Right lobe of liver (tissue), 4 donors: ENCODE data around the gene TNPO1.

ENCODE experiments used
- POLR2A ChIP-seq: fragments of 450-650 bp; IDR thresholded peaks from one replicate; pipeline ENCODE4 v1.6.1; 2017; ENCODE audit warnings: antibody characterized with exemption, mild to moderate bottlenecking
- TF ChIP-seq, protein P1 (sequence below), 4 donors: fragments of 200-600 bp in 3 of 4; fragments of 450-650 bp in 1 of 4; IDR thresholded peaks; one replicate each; pipeline versions ENCODE4 v1.5.1 to v1.8.0; 2016 to 2022; ENCODE audit warnings: antibody characterized with exemption in 4 of 4, mild to moderate bottlenecking in 2 of 4
- donor health status: DM: no; HTN: no; CAD: no.
- donor health status: DM: no; HTN: no; CAD: no.
- donor health status: DM: no; HTN: yes; CAD: no.

- TF ChIP-seq, protein P1, sequence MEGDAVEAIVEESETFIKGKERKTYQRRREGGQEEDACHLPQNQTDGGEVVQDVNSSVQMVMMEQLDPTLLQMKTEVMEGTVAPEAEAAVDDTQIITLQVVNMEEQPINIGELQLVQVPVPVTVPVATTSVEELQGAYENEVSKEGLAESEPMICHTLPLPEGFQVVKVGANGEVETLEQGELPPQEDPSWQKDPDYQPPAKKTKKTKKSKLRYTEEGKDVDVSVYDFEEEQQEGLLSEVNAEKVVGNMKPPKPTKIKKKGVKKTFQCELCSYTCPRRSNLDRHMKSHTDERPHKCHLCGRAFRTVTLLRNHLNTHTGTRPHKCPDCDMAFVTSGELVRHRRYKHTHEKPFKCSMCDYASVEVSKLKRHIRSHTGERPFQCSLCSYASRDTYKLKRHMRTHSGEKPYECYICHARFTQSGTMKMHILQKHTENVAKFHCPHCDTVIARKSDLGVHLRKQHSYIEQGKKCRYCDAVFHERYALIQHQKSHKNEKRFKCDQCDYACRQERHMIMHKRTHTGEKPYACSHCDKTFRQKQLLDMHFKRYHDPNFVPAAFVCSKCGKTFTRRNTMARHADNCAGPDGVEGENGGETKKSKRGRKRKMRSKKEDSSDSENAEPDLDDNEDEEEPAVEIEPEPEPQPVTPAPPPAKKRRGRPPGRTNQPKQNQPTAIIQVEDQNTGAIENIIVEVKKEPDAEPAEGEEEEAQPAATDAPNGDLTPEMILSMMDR (IDR thresholded peaks at IDR 0.05), result peak in 1 of 4 donors; percentile 12
- TF ChIP-seq POLR2A, result peak; percentile 96
Observed at GRCh38 chr5:72847989-72848473, 31.6 kb downstream of the TNPO1 start.
